Neuronal stem cell (in vitro differentiated cells): ENCODE measurements around the gene SLC12A2.

Experiments
- DNase-seq: peaks from one replicate; pipeline ENCODE4 v3.0.0-alpha.2; 2013; ENCODE audit warnings: low spot score
- H2AFZ ChIP-seq: one replicate; pipeline ENCODE4 v1.6.1; 2013; ENCODE audit warnings: mild to moderate bottlenecking, low read length, inconsistent platforms
- H2AK5ac ChIP-seq: 2 replicates; pipeline ENCODE4 v1.6.1; 2013; ENCODE audit warnings: low read depth, mild to moderate bottlenecking, inconsistent platforms, low read length, moderate library complexity, mixed read lengths
- H2BK120ac ChIP-seq: 2 replicates; pipeline ENCODE4 v1.6.1; 2013; ENCODE audit warnings: low read depth, mild to moderate bottlenecking, inconsistent platforms, low read length, moderate library complexity, mixed read lengths
- H2BK12ac ChIP-seq: one replicate; pipeline ENCODE4 v1.6.1; 2013; ENCODE audit warnings: low read length, inconsistent platforms
- H2BK15ac ChIP-seq: 2 replicates; pipeline ENCODE4 v1.6.1; 2013; ENCODE audit warnings: mild to moderate bottlenecking, low read length, inconsistent platforms, mixed read lengths
- H2BK5ac ChIP-seq: one replicate; pipeline ENCODE4 v1.6.1; 2013; ENCODE audit warnings: inconsistent platforms, mild to moderate bottlenecking, low read length, moderate library complexity
- H3K14ac ChIP-seq: one replicate; pipeline ENCODE4 v1.6.1; 2013; ENCODE audit warnings: low read length, inconsistent platforms
- H3K18ac ChIP-seq: 2 replicates; pipeline ENCODE4 v1.6.1; 2013; ENCODE audit warnings: low read length, inconsistent platforms
- H3K23ac ChIP-seq: 2 replicates; pipeline ENCODE4 v1.6.1; 2013; ENCODE audit warnings: low read depth, mild to moderate bottlenecking, mixed read lengths, low read length, inconsistent platforms; ENCODE audit not compliant: poor library complexity
- H3K27ac ChIP-seq: replicated peaks from 3 replicates; pipeline ENCODE4 v1.5.1; 2013; ENCODE audit warnings: low read length, inconsistent platforms
- H3K27me3 ChIP-seq, 3 experiments: 2 replicates each; pipeline ENCODE4 v1.6.1; 2013; ENCODE audit warnings: low read length in 3 of 3, mild to moderate bottlenecking in 2 of 3, inconsistent platforms in 1 of 3, low read depth in 1 of 3, mixed read lengths in 1 of 3, moderate library complexity in 1 of 3; ENCODE audit not compliant: control insufficient read depth in 3 of 3, insufficient read depth in 3 of 3
- H3K36me3 ChIP-seq, 2 donors: replicated peaks in 1 of 2; 2 replicates each; pipeline ENCODE4 v1.6.1; 2013; ENCODE audit warnings: low read length in 2 of 2; ENCODE audit not compliant: control insufficient read depth in 2 of 2, insufficient read depth in 2 of 2
- H3K4ac ChIP-seq: 2 replicates; pipeline ENCODE4 v1.6.1; 2013; ENCODE audit warnings: inconsistent platforms, mild to moderate bottlenecking, low read length, moderate library complexity
- H3K4me1 ChIP-seq, 2 donors: 1 replicate in 1 of 2; 2 replicates in 1 of 2; pipeline ENCODE4 v1.6.1; 2013; ENCODE audit warnings: low read length in 2 of 2, low read depth in 1 of 2; ENCODE audit not compliant: control insufficient read depth in 2 of 2, insufficient read depth in 1 of 2
- H3K4me2 ChIP-seq: one replicate; pipeline ENCODE4 v1.6.1; 2013; ENCODE audit warnings: mild to moderate bottlenecking, low read length, inconsistent platforms; ENCODE audit not compliant: insufficient read depth, poor library complexity, severe bottlenecking
- H3K4me3 ChIP-seq, 2 donors: 2 replicates each; pipeline ENCODE4 v1.5.1; 2013; ENCODE audit warnings: low read length in 2 of 2, mild to moderate bottlenecking in 2 of 2, inconsistent platforms in 1 of 2, moderate library complexity in 1 of 2
- H3K79me1 ChIP-seq: one replicate; pipeline ENCODE4 v1.6.1; 2013; ENCODE audit warnings: low read depth, mild to moderate bottlenecking, inconsistent platforms, low read length, moderate library complexity
- H3K9ac ChIP-seq: one replicate; pipeline ENCODE4 v1.6.1; 2013; ENCODE audit warnings: mild to moderate bottlenecking, low read depth, low read length, inconsistent platforms; ENCODE audit not compliant: poor library complexity
- H3K9me3 ChIP-seq, 2 donors: replicated peaks in 1 of 2; 2 replicates each; pipeline versions ENCODE3 to v1.6.1; 2013; ENCODE audit warnings: low read length in 2 of 2, mild to moderate bottlenecking in 2 of 2, inconsistent platforms in 1 of 2, low read depth in 1 of 2, mixed read lengths in 1 of 2, moderate library complexity in 1 of 2; ENCODE audit not compliant: control insufficient read depth in 2 of 2, insufficient read depth in 1 of 2
- H4K8ac ChIP-seq: one replicate; pipeline ENCODE4 v1.6.1; 2013; ENCODE audit warnings: low read depth, mild to moderate bottlenecking, inconsistent platforms, low read length, moderate library complexity
- H4K91ac ChIP-seq: one replicate; pipeline ENCODE4 v1.6.1; 2013; ENCODE audit warnings: low read length, low read depth, mild to moderate bottlenecking, inconsistent platforms; ENCODE audit not compliant: poor library complexity
- WGBS, 2 donors: extraction: QIAGEN DNeasy Blood & Tissue Kit; methylation state at CpG; one replicate each; pipeline ENCODE4 v1.1.7; 2013; ENCODE audit warnings: missing lambda C conversion rate in 2 of 2, mixed read lengths in 1 of 2; ENCODE audit not compliant: insufficient read length in 2 of 2, insufficient replicate concordance in 1 of 2; ENCODE audit errors: extremely low coverage in 2 of 2; 5-methylcytosine and 5-hydroxymethylcytosine counted together

SLC12A2 gene

GRCh38 chr5:128040927-128041326 is 42.6 kb upstream of the SLC12A2 start:
- no peak for DNase-seq
- H2AFZ ChIP-seq, result no peak overlapping the region
- H3K14ac ChIP-seq, result no peak overlapping the region
- no peak overlapping the region for H4K8ac ChIP-seq
- no peak overlapping the region for H2BK5ac ChIP-seq
- no CpG with 5 or more reads among the region's 1 CpG for WGBS, 2 donors
- no peak overlapping the region for H3K4ac ChIP-seq
- no peak overlapping the region for H3K27ac ChIP-seq
- no peaks in the 10 kb centered on the region for H3K9me3 ChIP-seq
- H2BK12ac ChIP-seq, result no peak overlapping the region
- no peak overlapping the region for H2BK120ac ChIP-seq
- no peaks in the 10 kb centered on the region for H3K36me3 ChIP-seq
- no peak overlapping the region for H3K9ac ChIP-seq
- H3K27me3 ChIP-seq, result no peaks in the 10 kb centered on the region
- H2AK5ac ChIP-seq, result no peak overlapping the region
- no peak overlapping the region for H3K23ac ChIP-seq
- H3K4me3 ChIP-seq, result no peak overlapping the region
- H3K4me1 ChIP-seq, result peaks cover 0 to 1% of the 10 kb centered on the region in 2 donors
- H4K91ac ChIP-seq, result no peak overlapping the region
- H3K4me2 ChIP-seq, result no peak overlapping the region
- H3K18ac ChIP-seq, result no peak overlapping the region
- H2BK15ac ChIP-seq, result no peak overlapping the region
- H3K79me1 ChIP-seq, result no peaks in the 10 kb centered on the region

GRCh38 chr5:128052780-128053179 is 30.8 kb upstream of the SLC12A2 start:
- Histone ChIP-seq H2BK5ac (no peak overlapping the region), H3K36me3 (peaks cover 0 to 4% of the 10 kb centered on the region in 2 donors), H2BK120ac (no peak overlapping the region), H2BK12ac (no peak overlapping the region), H4K8ac (no peak overlapping the region), H2BK15ac (no peak overlapping the region), H4K91ac (no peak overlapping the region), H3K9ac (no peak overlapping the region), H3K4me3 (no peak overlapping the region), H3K4me2 (no peak overlapping the region), H3K4me1 (no peaks in the 10 kb centered on the region), H3K14ac (no peak overlapping the region), H2AFZ (no peak overlapping the region), H3K4ac (no peak overlapping the region), H3K9me3 (peaks cover 0 to 6% of the 10 kb centered on the region in 2 donors), H3K27ac (no peak overlapping the region), H3K18ac (no peak overlapping the region), H3K23ac (no peak overlapping the region), H2AK5ac (no peak overlapping the region), H3K79me1 (no peaks in the 10 kb centered on the region), H3K27me3 (no peaks in the 10 kb centered on the region)
- no peak for DNase-seq

DNA sequence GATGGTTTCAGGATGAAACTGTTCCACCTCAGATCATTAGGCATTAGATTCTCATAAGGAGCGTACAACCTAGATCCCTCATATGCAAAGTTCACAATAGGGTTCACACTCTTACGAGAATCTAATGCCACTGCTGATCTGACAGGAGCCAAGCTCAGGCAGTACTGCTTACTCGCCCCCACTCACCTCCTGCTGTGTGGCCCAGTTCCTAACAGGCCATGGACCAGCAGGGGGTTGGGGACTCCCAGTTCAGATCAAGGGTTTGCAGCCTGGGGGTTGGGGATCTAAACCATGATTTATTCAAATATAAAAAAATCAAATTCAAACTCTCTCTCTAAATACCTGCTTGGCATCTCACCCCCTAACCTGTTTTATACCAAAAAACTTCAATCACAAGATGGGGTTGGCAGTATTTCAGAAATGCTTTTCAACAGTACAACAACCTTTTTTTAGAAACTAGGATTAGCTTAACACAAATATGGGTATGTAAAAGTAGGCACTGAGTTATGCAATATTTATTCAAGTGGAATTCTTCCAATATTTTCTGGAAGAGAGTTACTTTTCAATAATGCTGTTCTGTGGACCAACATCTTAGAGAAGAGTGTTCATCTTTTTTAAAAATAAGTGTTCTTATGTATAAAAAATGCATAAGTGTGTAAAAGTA is 30.1 kb upstream of the SLC12A2 start:
- H3K9ac ChIP-seq, result no peak overlapping the region
- DNase-seq, result no peak
- H3K18ac ChIP-seq, result no peak overlapping the region
- H3K36me3 ChIP-seq, result peaks cover 0 to 4% of the 10 kb centered on the region in 2 donors
- H3K4me2 ChIP-seq, result no peak overlapping the region
- H3K23ac ChIP-seq, result no peak overlapping the region
- no peak overlapping the region for H2BK15ac ChIP-seq
- H4K91ac ChIP-seq, result no peak overlapping the region
- H2BK12ac ChIP-seq, result no peak overlapping the region
- H3K4ac ChIP-seq, result no peak overlapping the region
- H3K9me3 ChIP-seq, result peaks cover 0 to 6% of the 10 kb centered on the region in 2 donors
- H2AFZ ChIP-seq, result no peak overlapping the region
- H3K4me1 ChIP-seq, result no peaks in the 10 kb centered on the region
- WGBS, 2 donors, result no CpG with 5 or more reads among the region's 3 CpGs
- no peak overlapping the region for H2BK120ac ChIP-seq
- H3K27me3 ChIP-seq, result no peaks in the 10 kb centered on the region
- no peaks in the 10 kb centered on the region for H3K79me1 ChIP-seq
- H3K4me3 ChIP-seq, result no peak overlapping the region
- H3K14ac ChIP-seq, result no peak overlapping the region
- no peak overlapping the region for H2AK5ac ChIP-seq
- H2BK5ac ChIP-seq, result no peak overlapping the region
- H3K27ac ChIP-seq, result no peak overlapping the region
- no peak overlapping the region for H4K8ac ChIP-seq

- H3K4ac ChIP-seq, result no peak overlapping the region
- no peaks in the 10 kb centered on the region for H3K9me3 ChIP-seq
- H3K27me3 ChIP-seq, result no peaks in the 10 kb centered on the region
- H3K9ac ChIP-seq, result no peak overlapping the region
- H2BK15ac ChIP-seq, result no peak overlapping the region
- H2BK120ac ChIP-seq, result no peak overlapping the region
- no peak overlapping the region for H2BK5ac ChIP-seq
- H4K8ac ChIP-seq, result no peak overlapping the region
- H2AK5ac ChIP-seq, result no peak overlapping the region
- no peak overlapping the region for H3K18ac ChIP-seq
- no peak overlapping the region for H4K91ac ChIP-seq
- no peak overlapping the region for H3K4me2 ChIP-seq
- no CpG with 5 or more reads among the region's 1 CpG for WGBS, 2 donors
- H3K14ac ChIP-seq, result no peak overlapping the region
- H2AFZ ChIP-seq, result no peak overlapping the region
- H2BK12ac ChIP-seq, result no peak overlapping the region
- DNase-seq, result no peak
- no peak overlapping the region for H3K23ac ChIP-seq
- no peaks in the 10 kb centered on the region for H3K4me1 ChIP-seq
- no peak overlapping the region for H3K27ac ChIP-seq
- no peak overlapping the region for H3K4me3 ChIP-seq
- no peaks in the 10 kb centered on the region for H3K79me1 ChIP-seq
- no peaks in the 10 kb centered on the region for H3K36me3 ChIP-seq
Observed at GRCh38 chr5:128060644-128061385, 22.8 kb upstream of the SLC12A2 start.
